GM18508 (cell line): ENCODE results near the gene GPBP1L1.
"Not testable (repeated sequence)": the region's sequence is repeated elsewhere in the genome, so short reads cannot be mapped to it uniquely, and the experiment has no call there.

ENCODE experiments used
- ATAC-seq: cut with Tn5 transposase; IDR thresholded peaks from one replicate; pipeline ENCODE4 v1.9.1; 2021; ENCODE audit warnings: moderate number of reproducible peaks; ENCODE audit not compliant: insufficient read depth, unreplicated experiment

The GPBP1L1 gene

GRCh38 chr1:45684402-45684801, 1.9 kb downstream of the GPBP1L1 start:
- ATAC-seq, result no peak

- ATAC-seq, result no peak
These were observed 3.4 kb downstream of the GPBP1L1 start for GRCh38 chr1:45682942-45683341.

DNA sequence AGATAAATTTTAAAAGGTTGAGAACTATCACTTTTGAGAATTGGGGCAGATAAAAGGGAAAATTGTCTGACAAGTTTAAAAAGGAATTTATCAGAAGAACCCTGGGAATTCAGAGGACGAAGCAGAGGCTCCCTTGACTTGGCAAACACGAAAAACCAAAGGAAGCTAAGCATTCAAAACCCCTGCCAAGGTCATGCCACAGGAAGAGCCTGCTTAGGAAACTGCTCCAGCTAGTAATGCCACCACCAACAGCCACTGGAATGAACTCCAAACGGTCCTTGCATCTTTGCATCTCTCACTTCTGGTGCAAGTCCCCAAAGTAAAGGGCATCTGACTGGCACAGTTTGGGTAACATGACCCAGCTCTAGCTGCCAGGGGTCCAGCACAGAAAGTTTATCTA, 7.2 kb downstream of the GPBP1L1 start:
- no peak for ATAC-seq

DNA sequence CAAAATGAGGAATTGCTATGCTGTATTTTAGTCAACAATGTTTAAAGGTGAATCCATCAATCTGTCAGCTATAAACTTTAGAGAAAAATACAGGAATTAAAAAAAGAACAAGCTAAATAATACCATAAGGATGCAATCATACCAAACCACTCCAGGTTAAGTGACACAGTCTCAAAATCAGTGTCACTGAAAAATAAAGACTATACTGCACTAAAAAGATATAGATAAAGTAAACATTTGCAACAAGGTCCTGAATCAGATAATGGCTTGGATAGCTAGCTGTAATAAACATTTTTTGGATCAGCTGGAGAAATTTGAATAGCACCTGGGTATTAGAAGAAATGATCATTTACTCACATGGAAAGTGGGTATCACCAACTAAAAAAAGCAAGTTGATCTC, 7.8 kb downstream of the GPBP1L1 start:
- no peak for ATAC-seq

- ATAC-seq, result no peak
These were observed 8.5 kb downstream of the GPBP1L1 start for GRCh38 chr1:45677751-45678245.

- not testable (repeated sequence) for ATAC-seq
These were observed 9.8 kb downstream of the GPBP1L1 start for GRCh38 chr1:45676553-45676952.

DNA sequence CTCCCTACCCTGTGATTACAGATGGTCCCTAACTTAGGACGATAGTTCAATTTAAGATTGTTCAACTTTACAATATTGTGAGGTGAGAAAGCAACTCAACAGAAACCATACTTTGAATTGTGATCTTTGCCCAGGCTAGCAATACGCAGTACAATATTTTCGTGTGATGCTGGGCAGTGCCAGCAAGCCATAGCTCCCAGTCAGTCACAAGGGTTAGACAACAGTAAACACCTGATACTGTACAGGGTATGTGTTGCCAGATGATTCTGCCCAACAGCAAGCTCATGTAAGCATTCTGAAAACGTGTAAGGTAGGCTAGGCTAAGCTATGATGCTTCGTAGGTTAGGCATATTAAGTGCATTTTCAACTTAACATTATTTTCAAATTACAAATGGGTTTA, 11.9 kb downstream of the GPBP1L1 start:
- no peak for ATAC-seq

DNA sequence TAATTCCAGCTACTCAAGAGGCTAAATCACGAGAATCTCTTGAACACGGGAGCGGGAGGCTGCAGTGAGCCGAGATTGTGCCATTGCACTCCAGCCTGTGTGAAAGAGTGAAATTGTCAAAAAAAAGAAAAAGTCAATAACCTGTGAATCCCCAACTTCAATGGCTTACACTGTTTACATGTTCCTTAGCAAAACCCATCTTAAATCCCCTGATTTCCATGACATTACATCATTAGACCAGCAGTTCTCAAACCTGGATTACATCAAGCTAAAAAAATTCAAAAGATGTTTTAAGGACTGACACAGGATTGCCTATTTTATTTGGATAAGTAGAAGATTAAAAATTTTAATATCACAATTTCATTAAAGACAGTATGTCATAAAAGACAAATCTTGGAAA, 12.4 kb downstream of the GPBP1L1 start:
- ATAC-seq, result no peak

GRCh38 chr1:45669859-45670655, 16.3 kb downstream of the GPBP1L1 start:
- ATAC-seq, result no peak

- no peak for ATAC-seq
These were observed 17.0 kb downstream of the GPBP1L1 start for GRCh38 chr1:45669379-45669778.

DNA sequence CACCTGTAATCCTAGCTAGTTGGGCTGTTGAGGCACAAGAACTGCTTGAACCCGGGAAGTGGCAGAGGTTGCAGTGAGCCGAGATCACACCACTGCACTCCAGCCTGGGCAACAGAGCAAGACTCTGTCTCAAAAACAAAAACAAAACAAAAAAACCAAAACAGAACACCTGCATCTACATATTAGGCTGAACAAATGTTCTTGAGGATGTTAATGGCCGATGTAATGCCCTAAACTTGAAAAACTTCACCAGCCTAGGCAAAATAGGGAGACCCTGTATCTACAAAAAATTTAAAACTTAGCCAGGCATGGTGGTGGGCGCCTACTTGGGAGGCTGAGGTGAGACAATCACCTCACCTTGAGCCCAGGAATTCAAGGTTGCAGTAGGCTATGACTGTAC, 17.8 kb downstream of the GPBP1L1 start:
- ATAC-seq, result no peak

GRCh38 chr1:45667321-45668111, 18.8 kb downstream of the GPBP1L1 start:
- ATAC-seq, result no peak

- ATAC-seq, result no peak
These were observed 19.5 kb downstream of the GPBP1L1 start for GRCh38 chr1:45666836-45667235.

GRCh38 chr1:45660336-45660735, 26.0 kb downstream of the GPBP1L1 start:
- no peak for ATAC-seq

DNA sequence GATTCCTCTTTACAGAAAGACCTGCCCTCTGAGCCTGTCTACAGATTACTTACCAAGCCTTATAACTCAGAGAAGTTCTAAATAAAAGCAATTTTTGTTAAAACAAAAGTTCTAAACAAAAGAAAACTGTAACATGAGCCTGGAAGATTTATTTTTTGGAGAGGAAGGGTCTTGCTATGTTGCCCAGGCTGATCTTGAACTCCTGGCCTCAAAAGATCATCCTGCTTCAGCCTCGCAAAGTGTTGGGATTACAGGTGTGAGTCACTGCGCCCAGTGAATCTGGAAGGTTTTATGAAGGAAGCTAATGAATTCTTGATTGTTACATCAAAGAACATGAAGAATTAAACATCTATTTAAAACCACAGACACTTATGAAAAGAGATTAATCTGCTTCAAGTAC, 27.1 kb downstream of the GPBP1L1 start:
- no peak for ATAC-seq

GRCh38 chr1:45658171-45658570, 28.2 kb downstream of the GPBP1L1 start:
- ATAC-seq, result no peak

DNA sequence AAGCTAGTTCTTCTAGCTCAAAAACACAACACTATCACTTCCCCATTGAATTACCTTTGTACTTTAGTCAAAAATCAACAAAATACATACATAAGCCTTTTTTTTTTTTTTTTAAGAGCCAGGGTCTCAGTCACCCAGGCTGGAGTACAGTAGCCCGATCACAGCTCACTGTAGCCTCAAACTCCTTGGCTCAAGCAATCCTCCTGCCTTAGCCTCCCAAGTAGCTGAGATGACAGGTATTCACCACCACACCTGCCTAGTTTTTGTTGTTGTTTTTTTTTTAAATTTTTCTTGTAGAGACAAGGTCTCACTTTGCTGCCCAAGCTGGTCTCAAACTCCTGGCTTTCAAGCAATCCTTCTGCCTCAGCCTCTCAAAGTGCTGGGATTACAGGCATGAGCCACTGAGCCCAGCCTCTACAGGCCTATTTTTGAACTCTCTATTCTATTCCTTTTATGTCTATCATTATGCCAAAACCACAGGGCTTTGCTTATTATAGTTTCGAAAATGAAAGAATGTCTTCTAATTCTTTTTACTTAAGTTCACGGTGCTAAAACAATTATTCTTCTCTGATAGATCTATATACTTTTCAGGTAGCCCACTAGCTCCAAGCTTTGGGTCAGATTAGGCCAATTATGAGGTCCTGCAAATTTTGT, 29.6 kb downstream of the GPBP1L1 start:
- no peak for ATAC-seq

DNA sequence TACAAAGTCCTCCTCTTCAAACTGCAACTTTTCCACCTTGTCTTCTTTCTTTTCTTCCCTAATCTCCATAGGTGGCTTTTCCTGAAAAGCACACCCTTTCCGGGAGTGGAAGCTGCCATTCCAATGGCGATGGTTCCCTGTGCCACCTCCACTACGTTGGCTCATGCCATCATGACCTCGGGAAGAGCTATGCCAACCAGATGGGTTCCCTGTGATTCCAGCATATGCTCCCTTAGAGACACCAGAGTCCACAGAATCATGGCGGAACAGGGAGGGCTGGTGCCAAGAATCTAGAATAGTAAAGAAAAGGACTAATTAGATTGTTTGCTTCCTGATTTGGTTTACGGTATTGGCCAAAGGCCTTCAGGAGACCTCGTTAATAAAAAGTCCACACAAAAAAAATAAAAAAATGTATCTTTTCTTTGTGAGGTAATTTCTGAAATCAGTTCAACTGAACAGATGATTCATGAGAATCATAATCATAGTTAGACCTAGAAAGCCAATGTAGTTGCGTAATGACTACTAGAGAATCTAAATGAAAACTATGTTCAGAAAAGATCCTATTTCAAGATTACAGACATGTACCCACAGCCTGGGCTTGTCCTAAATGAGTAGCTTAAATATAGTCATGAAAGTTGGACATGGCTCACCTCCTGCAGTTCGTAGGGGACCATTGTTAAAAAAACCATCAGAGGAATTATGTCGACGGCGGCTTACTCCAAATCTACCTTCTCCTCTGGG, 31.6 kb downstream of the GPBP1L1 start:
- ATAC-seq, result no peak

- ATAC-seq, result no peak
These were observed 38.9 kb downstream of the GPBP1L1 start for GRCh38 chr1:45647248-45648021.

DNA sequence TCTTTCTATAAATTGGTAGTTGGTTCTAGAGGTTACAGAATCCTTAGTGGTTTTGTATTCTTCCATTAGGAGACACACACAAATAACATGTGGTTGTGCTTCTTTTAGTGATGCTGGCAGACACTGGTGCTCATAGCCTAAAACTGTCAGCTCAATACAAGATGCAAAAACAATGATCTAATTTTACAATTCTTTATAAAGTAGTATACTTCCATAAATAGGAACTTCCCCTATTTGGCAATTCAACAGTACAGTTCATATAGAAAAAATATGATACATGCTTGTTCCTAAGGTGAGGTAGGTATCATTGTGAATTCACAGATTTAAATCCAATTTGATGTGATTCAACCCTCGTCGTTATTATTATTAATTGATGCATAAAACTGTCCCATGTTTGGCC, 41.7 kb downstream of the GPBP1L1 start:
- ATAC-seq, result no peak
